ENCODE measurements around the gene NT5DC3.

NT5DC3 gene

GRCh38 chr12:103783744-103784664 is 57.0 kb downstream of the NT5DC3 start:
- Histone ChIP-seq H3K27ac (ENCODE audit: low read length) (no peak overlapping the region), H3K36me3 (ENCODE audit: control insufficient read depth, insufficient read depth, low read length) (peaks cover 12% of the 10 kb centered on the region; the same call in 1 of the 2 replicates), H3K4me3 (ENCODE audit: low read length) (no peak overlapping the region; the same call in 1 of the 2 replicates), H3K27me3 (ENCODE audit: control insufficient read depth, insufficient read depth, low read length) (no peaks in the 10 kb centered on the region), H3K4me1 (ENCODE audit: control insufficient read depth, insufficient read depth, low read length) (no peaks in the 10 kb centered on the region), H3K9me3 (ENCODE audit: control insufficient read depth, insufficient read depth, low read length) (no peaks in the 10 kb centered on the region)
- no CpG with 5 or more reads among the region's 5 CpGs for WGBS (ENCODE audit: insufficient coverage, insufficient read length)
- DNase-seq (ENCODE audit: low read depth, low spot score), result no peak

- no CpG with 5 or more reads among the region's 3 CpGs for WGBS (ENCODE audit: insufficient coverage, insufficient read length)
- DNase-seq (ENCODE audit: low read depth, low spot score), result no peak
- H3K36me3 ChIP-seq (ENCODE audit: control insufficient read depth, insufficient read depth, low read length), result peaks cover 15% of the 10 kb centered on the region; the same call in 1 of the 2 replicates
Measured at GRCh38 chr12:103782399-103782798, 58.6 kb downstream of the NT5DC3 start.

GRCh38 chr12:103780992-103781391 is 60.0 kb downstream of the NT5DC3 start:
- DNase-seq (ENCODE audit: low read depth, low spot score), result no peak
- Histone ChIP-seq H3K27me3 (ENCODE audit: control insufficient read depth, insufficient read depth, low read length) (no peaks in the 10 kb centered on the region), H3K9me3 (ENCODE audit: control insufficient read depth, insufficient read depth, low read length) (no peaks in the 10 kb centered on the region), H3K27ac (ENCODE audit: low read length) (no peak overlapping the region), H3K4me3 (ENCODE audit: low read length) (no peak overlapping the region), H3K36me3 (ENCODE audit: control insufficient read depth, insufficient read depth, low read length) (peaks cover 17% of the 10 kb centered on the region; the same call in 1 of the 2 replicates), H3K4me1 (ENCODE audit: control insufficient read depth, insufficient read depth, low read length) (no peaks in the 10 kb centered on the region)
- WGBS (ENCODE audit: insufficient coverage, insufficient read length), result no CpG with 5 or more reads among the region's 3 CpGs

More at GRCh38 chr12:103782399-103782798, 58.6 kb downstream of the NT5DC3 start:
- Histone ChIP-seq H3K4me1 (ENCODE audit: control insufficient read depth, insufficient read depth, low read length) (no peaks in the 10 kb centered on the region), H3K27ac (ENCODE audit: low read length) (no peak overlapping the region), H3K27me3 (ENCODE audit: control insufficient read depth, insufficient read depth, low read length) (no peaks in the 10 kb centered on the region), H3K4me3 (ENCODE audit: low read length) (no peak overlapping the region), H3K9me3 (ENCODE audit: control insufficient read depth, insufficient read depth, low read length) (no peaks in the 10 kb centered on the region)

- Histone ChIP-seq H3K27ac (ENCODE audit: low read length) (no peak overlapping the region), H3K36me3 (ENCODE audit: control insufficient read depth, insufficient read depth, low read length) (peaks cover 17% of the 10 kb centered on the region; the same call in 1 of the 2 replicates)
- DNase-seq (ENCODE audit: low read depth, low spot score), result no peak
Measured at GRCh38 chr12:103780093-103780440, 61.0 kb downstream of the NT5DC3 start.

GRCh38 chr12:103779410-103780092 is 61.5 kb downstream of the NT5DC3 start:
- H3K4me1 ChIP-seq (ENCODE audit: control insufficient read depth, insufficient read depth, low read length), result no peaks in the 10 kb centered on the region
- no CpG with 5 or more reads among the region's 7 CpGs for WGBS (ENCODE audit: insufficient coverage, insufficient read length)
- H3K27me3 ChIP-seq (ENCODE audit: control insufficient read depth, insufficient read depth, low read length), result no peaks in the 10 kb centered on the region
- H3K4me3 ChIP-seq (ENCODE audit: low read length), result no peak overlapping the region
- DNase-seq (ENCODE audit: low read depth, low spot score), result no peak
- H3K27ac ChIP-seq (ENCODE audit: low read length), result no peak overlapping the region
- H3K36me3 ChIP-seq (ENCODE audit: control insufficient read depth, insufficient read depth, low read length), result peaks cover 17% of the 10 kb centered on the region; the same call in 1 of the 2 replicates
- no peaks in the 10 kb centered on the region for H3K9me3 ChIP-seq (ENCODE audit: control insufficient read depth, insufficient read depth, low read length)

More at GRCh38 chr12:103780093-103780440, 61.0 kb downstream of the NT5DC3 start:
- no peaks in the 10 kb centered on the region for H3K4me1 ChIP-seq (ENCODE audit: control insufficient read depth, insufficient read depth, low read length)
- H3K9me3 ChIP-seq (ENCODE audit: control insufficient read depth, insufficient read depth, low read length), result no peaks in the 10 kb centered on the region
- no peaks in the 10 kb centered on the region for H3K27me3 ChIP-seq (ENCODE audit: control insufficient read depth, insufficient read depth, low read length)
- H3K4me3 ChIP-seq (ENCODE audit: low read length), result no peak overlapping the region
- WGBS (ENCODE audit: insufficient coverage, insufficient read length), result no CpG with 5 or more reads among the region's 4 CpGs

- H3K36me3 ChIP-seq (ENCODE audit: control insufficient read depth, insufficient read depth, low read length), result peaks cover 9% of the 10 kb centered on the region; the same call in 1 of the 2 replicates
- H3K27ac ChIP-seq (ENCODE audit: low read length), result no peak overlapping the region
- H3K4me1 ChIP-seq (ENCODE audit: control insufficient read depth, insufficient read depth, low read length), result no peaks in the 10 kb centered on the region
- no peaks in the 10 kb centered on the region for H3K9me3 ChIP-seq (ENCODE audit: control insufficient read depth, insufficient read depth, low read length)
- 100% methylated on average over 1 of the region's 6 CpGs for WGBS (ENCODE audit: insufficient coverage, insufficient read length)
- no peak overlapping the region for H3K4me3 ChIP-seq (ENCODE audit: low read length)
- H3K27me3 ChIP-seq (ENCODE audit: control insufficient read depth, insufficient read depth, low read length), result no peaks in the 10 kb centered on the region
- no peak for DNase-seq (ENCODE audit: low read depth, low spot score)
Measured at GRCh38 chr12:103778781-103779180, 62.3 kb downstream of the NT5DC3 start.

- peaks cover 8% of the 10 kb centered on the region; the same call in 1 of the 2 replicates for H3K36me3 ChIP-seq (ENCODE audit: control insufficient read depth, insufficient read depth, low read length)
- H3K27me3 ChIP-seq (ENCODE audit: control insufficient read depth, insufficient read depth, low read length), result no peaks in the 10 kb centered on the region
- DNase-seq (ENCODE audit: low read depth, low spot score), result no peak
- no CpG with 5 or more reads among the region's 10 CpGs for WGBS (ENCODE audit: insufficient coverage, insufficient read length)
- H3K9me3 ChIP-seq (ENCODE audit: control insufficient read depth, insufficient read depth, low read length), result no peaks in the 10 kb centered on the region
- no peak overlapping the region for H3K27ac ChIP-seq (ENCODE audit: low read length)
- H3K4me3 ChIP-seq (ENCODE audit: low read length), result no peak overlapping the region
- H3K4me1 ChIP-seq (ENCODE audit: control insufficient read depth, insufficient read depth, low read length), result no peaks in the 10 kb centered on the region
Measured at GRCh38 chr12:103774977-103775560, 66.0 kb downstream of the NT5DC3 start.

- no peaks in the 10 kb centered on the region for H3K27me3 ChIP-seq (ENCODE audit: control insufficient read depth, insufficient read depth, low read length)
- no CpG with 5 or more reads among the region's 4 CpGs for WGBS (ENCODE audit: insufficient coverage, insufficient read length)
- H3K4me3 ChIP-seq (ENCODE audit: low read length), result no peak overlapping the region
- H3K27ac ChIP-seq (ENCODE audit: low read length), result no peak overlapping the region
- H3K9me3 ChIP-seq (ENCODE audit: control insufficient read depth, insufficient read depth, low read length), result no peaks in the 10 kb centered on the region
- peaks cover 9% of the 10 kb centered on the region for H3K4me1 ChIP-seq (ENCODE audit: control insufficient read depth, insufficient read depth, low read length)
- H3K36me3 ChIP-seq (ENCODE audit: control insufficient read depth, insufficient read depth, low read length), result 0 out of 2 replicates have a peak, but pooled peaks cover 5% of the 10 kb centered on the region
- DNase-seq (ENCODE audit: low read depth, low spot score), result no peak
Measured at GRCh38 chr12:103773109-103773910, 67.7 kb downstream of the NT5DC3 start.

- H3K27ac ChIP-seq (ENCODE audit: low read length), result no peak overlapping the region
- 0 out of 2 replicates have a peak, but pooled peaks cover 2% of the 10 kb centered on the region for H3K36me3 ChIP-seq (ENCODE audit: control insufficient read depth, insufficient read depth, low read length)
- H3K9me3 ChIP-seq (ENCODE audit: control insufficient read depth, insufficient read depth, low read length), result no peaks in the 10 kb centered on the region
- H3K4me1 ChIP-seq (ENCODE audit: control insufficient read depth, insufficient read depth, low read length), result peaks cover 9% of the 10 kb centered on the region
- no peaks in the 10 kb centered on the region for H3K27me3 ChIP-seq (ENCODE audit: control insufficient read depth, insufficient read depth, low read length)
- no peak for DNase-seq (ENCODE audit: low read depth, low spot score)
- WGBS (ENCODE audit: insufficient coverage, insufficient read length), result no CpG with 5 or more reads among the region's 7 CpGs
- no peak overlapping the region for H3K4me3 ChIP-seq (ENCODE audit: low read length)
Measured at GRCh38 chr12:103772367-103773108, 68.5 kb downstream of the NT5DC3 start.

All from iPS DF 6.9 (cell line).